Measurements from ENCODE around the gene ZNF70.

ZNF70 gene

DNA sequence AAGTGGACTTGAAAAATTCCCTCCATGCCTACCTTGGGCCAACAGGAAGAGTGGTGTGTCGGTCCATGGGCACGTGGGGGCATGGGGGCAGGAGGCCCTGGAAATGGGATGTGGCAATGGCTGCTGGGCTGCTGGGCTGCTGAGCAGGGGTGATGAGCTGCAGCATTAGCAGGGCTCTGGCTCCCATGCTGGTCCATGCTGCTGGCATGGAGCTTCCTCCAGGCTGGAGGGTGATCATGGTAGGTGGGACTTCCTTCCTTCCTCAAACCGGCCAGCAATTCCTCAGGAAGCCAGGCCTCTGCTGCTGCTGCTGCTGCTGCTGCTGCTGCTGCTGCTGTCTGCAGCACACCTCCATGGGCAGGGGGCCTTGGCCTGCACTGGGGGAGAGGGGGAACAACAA, 55.8 kb downstream of the ZNF70 start:
- Histone ChIP-seq H3K4me1 (ENCODE audit: control insufficient read depth, insufficient read depth, low read depth, low read length) (peaks cover 3% of the 10 kb centered on the region), H3K36me3 (ENCODE audit: control insufficient read depth in 1 of 2, insufficient read depth in 2 of 2, low read depth in 1 of 2, low read length in 2 of 2) (peaks cover 52 to 59% of the 10 kb centered on the region in 2 experiments), H2AK5ac (ENCODE audit: low read length, severe bottlenecking) (no peak overlapping the region), H3K4ac (ENCODE audit: low read depth in 1 of 2, low read length in 2 of 2) (no peak overlapping the region), H4K91ac (ENCODE audit: low read length) (no peak overlapping the region), H2AFZ (ENCODE audit: low read depth, low read length) (no peak overlapping the region), H2BK5ac (ENCODE audit: low read depth, low read length, poor library complexity, severe bottlenecking) (no peak overlapping the region), H2BK12ac (ENCODE audit: low read length in 2 of 2) (no peak overlapping the region), H3K4me2 (ENCODE audit: low read length, poor library complexity, severe bottlenecking) (no peak overlapping the region), H2BK120ac (ENCODE audit: low read depth, low read length) (no peak overlapping the region), H3K23ac (ENCODE audit: low read length in 2 of 2) (no peak overlapping the region), H3K27ac (ENCODE audit: low read length, poor library complexity, severe bottlenecking) (no peak overlapping the region), H3K9me3 (ENCODE audit: control insufficient read depth, low read length) (no peaks in the 10 kb centered on the region), H3K18ac (ENCODE audit: low read depth in 1 of 2, low read length in 2 of 2) (no peak overlapping the region), H4K8ac (ENCODE audit: low read length) (no peak overlapping the region), H3K14ac (ENCODE audit: low read length in 2 of 2) (peak overlapping the region in 1 of 2 experiments; percentile 4), H3K9ac (ENCODE audit: low read length) (no peak overlapping the region), H3K27me3 (ENCODE audit: control insufficient read depth in 1 of 2, insufficient read depth in 1 of 2, low read length in 2 of 2) (no peaks in the 10 kb centered on the region), H3K4me3 (ENCODE audit: insufficient read depth in 1 of 2, low read depth in 1 of 2, low read length in 2 of 2) (no peak overlapping the region), H3K79me1 (replicated peaks; ENCODE audit: low read length, poor library complexity, severe bottlenecking) (peaks cover 5% of the 10 kb centered on the region), H2BK15ac (ENCODE audit: low read depth, poor library complexity, severe bottlenecking) (no peak overlapping the region)
- DNase-seq = no peak
- WGBS = 100% methylated on average over 3 of the region's 3 CpGs

DNA sequence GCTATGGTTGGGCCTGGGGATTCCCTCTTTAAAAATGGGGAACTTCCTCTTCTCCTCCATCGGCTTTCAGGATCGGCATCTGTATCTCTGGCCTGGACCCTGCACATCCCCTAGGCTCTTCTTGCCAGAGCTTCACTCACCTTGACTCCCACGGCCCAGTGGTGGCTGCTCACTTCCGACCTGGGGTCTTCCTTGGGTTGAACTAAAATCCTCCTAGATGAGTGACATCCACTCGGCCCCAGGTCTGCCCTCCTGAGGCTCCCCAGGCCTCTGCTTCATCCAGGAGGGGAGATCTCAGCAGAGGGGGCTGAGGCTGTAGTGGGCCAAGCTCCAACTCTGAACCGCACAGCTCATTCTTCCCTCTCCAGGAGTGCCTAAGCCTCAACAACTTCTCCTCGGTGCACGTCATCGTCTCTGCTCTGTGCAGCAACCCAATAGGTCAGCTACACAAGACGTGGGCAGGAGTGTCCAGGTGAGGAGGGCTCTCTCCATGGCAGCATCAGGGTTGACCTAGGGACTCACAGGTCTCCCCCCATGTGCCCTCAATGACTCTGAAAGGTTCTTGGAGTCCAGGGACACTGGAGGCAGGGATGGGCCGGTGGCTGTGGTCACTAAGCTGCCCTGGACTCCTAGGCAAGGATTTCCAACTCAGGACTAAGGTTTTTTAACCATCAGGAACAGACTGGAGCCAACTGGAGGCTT, 56.8 kb downstream of the ZNF70 start:
- no peak overlapping the region for H2BK12ac ChIP-seq (ENCODE audit: low read length in 2 of 2)
- H3K18ac ChIP-seq (ENCODE audit: low read depth in 1 of 2, low read length in 2 of 2) = no peak overlapping the region
- no peak overlapping the region for H3K4me2 ChIP-seq (ENCODE audit: low read length, poor library complexity, severe bottlenecking)
- H2BK5ac ChIP-seq (ENCODE audit: low read depth, low read length, poor library complexity, severe bottlenecking) = no peak overlapping the region
- no peak overlapping the region for H4K8ac ChIP-seq (ENCODE audit: low read length)
- DNase-seq = no peak
- WGBS = 92% methylated on average over 11 of the region's 11 CpGs
- no peak overlapping the region for H2BK15ac ChIP-seq (ENCODE audit: low read depth, poor library complexity, severe bottlenecking)
- H3K4ac ChIP-seq (ENCODE audit: low read depth in 1 of 2, low read length in 2 of 2) = no peak overlapping the region
- no peak overlapping the region for H3K27ac ChIP-seq (ENCODE audit: low read length, poor library complexity, severe bottlenecking)
- H2AFZ ChIP-seq (ENCODE audit: low read depth, low read length) = no peak overlapping the region
- H3K27me3 ChIP-seq (ENCODE audit: control insufficient read depth in 1 of 2, insufficient read depth in 1 of 2, low read length in 2 of 2) = no peaks in the 10 kb centered on the region
- H3K4me1 ChIP-seq (ENCODE audit: control insufficient read depth, insufficient read depth, low read depth, low read length) = peaks cover 3% of the 10 kb centered on the region
- no peak overlapping the region for H2AK5ac ChIP-seq (ENCODE audit: low read length, severe bottlenecking)
- no peak overlapping the region for H3K14ac ChIP-seq (ENCODE audit: low read length in 2 of 2)
- no peak overlapping the region for H3K9ac ChIP-seq (ENCODE audit: low read length)
- H3K36me3 ChIP-seq (ENCODE audit: control insufficient read depth in 1 of 2, insufficient read depth in 2 of 2, low read depth in 1 of 2, low read length in 2 of 2) = peaks cover 52 to 62% of the 10 kb centered on the region in 2 experiments
- no peak overlapping the region for H3K4me3 ChIP-seq (ENCODE audit: insufficient read depth in 1 of 2, low read depth in 1 of 2, low read length in 2 of 2)
- H3K79me1 ChIP-seq (replicated peaks; ENCODE audit: low read length, poor library complexity, severe bottlenecking) = peaks cover 5% of the 10 kb centered on the region
- H3K9me3 ChIP-seq (ENCODE audit: control insufficient read depth, low read length) = no peaks in the 10 kb centered on the region
- no peak overlapping the region for H2BK120ac ChIP-seq (ENCODE audit: low read depth, low read length)
- no peak overlapping the region for H4K91ac ChIP-seq (ENCODE audit: low read length)
- H3K23ac ChIP-seq (ENCODE audit: low read length in 2 of 2) = no peak overlapping the region

DNA sequence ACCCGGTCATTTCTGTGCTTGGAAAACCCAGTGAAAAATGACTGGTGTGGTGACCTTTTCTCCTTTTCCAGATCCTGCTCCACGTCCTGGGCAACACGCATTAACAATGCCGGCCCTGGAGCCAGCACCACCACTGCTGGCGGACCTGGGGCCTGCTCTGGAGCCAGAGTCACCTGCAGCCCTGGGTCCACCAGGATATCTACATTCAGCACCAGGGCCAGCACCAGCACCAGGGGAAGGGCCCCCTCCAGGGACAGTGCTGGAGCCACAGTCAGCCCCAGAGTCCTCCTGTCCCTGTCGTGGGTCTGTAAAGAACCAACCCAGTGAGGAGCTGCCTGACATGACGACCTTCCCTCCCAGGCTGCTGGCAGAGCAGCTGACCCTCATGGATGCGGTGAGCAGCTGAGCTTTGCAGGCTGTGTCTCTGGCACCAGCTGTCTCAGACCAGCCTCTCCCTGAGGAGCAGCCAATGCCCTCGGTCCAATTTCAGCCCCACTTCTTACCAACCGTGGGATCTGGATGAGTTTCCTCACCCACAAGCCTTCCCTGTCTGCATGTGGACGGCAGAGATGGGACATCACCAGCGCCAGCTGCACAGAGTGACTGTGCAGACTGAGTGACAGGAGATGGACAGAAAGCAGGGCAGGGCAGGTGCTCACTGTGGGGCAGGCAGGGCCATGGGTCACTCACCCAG, 58.2 kb downstream of the ZNF70 start:
- no peak overlapping the region for H3K4me2 ChIP-seq (ENCODE audit: low read length, poor library complexity, severe bottlenecking)
- H4K8ac ChIP-seq (ENCODE audit: low read length) = no peak overlapping the region
- peaks cover 53 to 55% of the 10 kb centered on the region in 2 experiments for H3K36me3 ChIP-seq (ENCODE audit: control insufficient read depth in 1 of 2, insufficient read depth in 2 of 2, low read depth in 1 of 2, low read length in 2 of 2)
- no peak overlapping the region for H2BK12ac ChIP-seq (ENCODE audit: low read length in 2 of 2)
- H4K91ac ChIP-seq (ENCODE audit: low read length) = no peak overlapping the region
- no peak for DNase-seq
- no peak overlapping the region for H2AK5ac ChIP-seq (ENCODE audit: low read length, severe bottlenecking)
- no peak overlapping the region for H3K14ac ChIP-seq (ENCODE audit: low read length in 2 of 2)
- no peak overlapping the region for H3K4ac ChIP-seq (ENCODE audit: low read depth in 1 of 2, low read length in 2 of 2)
- WGBS = 95% methylated on average over 12 of the region's 12 CpGs
- no peak overlapping the region for H3K23ac ChIP-seq (ENCODE audit: low read length in 2 of 2)
- no peak overlapping the region for H2BK5ac ChIP-seq (ENCODE audit: low read depth, low read length, poor library complexity, severe bottlenecking)
- no peak overlapping the region for H2AFZ ChIP-seq (ENCODE audit: low read depth, low read length)
- H3K4me1 ChIP-seq (ENCODE audit: control insufficient read depth, insufficient read depth, low read depth, low read length) = no peaks in the 10 kb centered on the region
- H3K18ac ChIP-seq (ENCODE audit: low read depth in 1 of 2, low read length in 2 of 2) = no peak overlapping the region
- H3K79me1 ChIP-seq (replicated peaks; ENCODE audit: low read length, poor library complexity, severe bottlenecking) = peaks cover 4% of the 10 kb centered on the region
- no peaks in the 10 kb centered on the region for H3K9me3 ChIP-seq (ENCODE audit: control insufficient read depth, low read length)
- no peak overlapping the region for H2BK15ac ChIP-seq (ENCODE audit: low read depth, poor library complexity, severe bottlenecking)
- H2BK120ac ChIP-seq (ENCODE audit: low read depth, low read length) = no peak overlapping the region
- peak overlapping the region in 1 of 2 experiments; percentile 18 for H3K4me3 ChIP-seq (ENCODE audit: insufficient read depth in 1 of 2, low read depth in 1 of 2, low read length in 2 of 2)
- no peak overlapping the region for H3K27ac ChIP-seq (ENCODE audit: low read length, poor library complexity, severe bottlenecking)
- H3K27me3 ChIP-seq (ENCODE audit: control insufficient read depth in 1 of 2, insufficient read depth in 1 of 2, low read length in 2 of 2) = no peaks in the 10 kb centered on the region
- H3K9ac ChIP-seq (ENCODE audit: low read length) = no peak overlapping the region

DNA sequence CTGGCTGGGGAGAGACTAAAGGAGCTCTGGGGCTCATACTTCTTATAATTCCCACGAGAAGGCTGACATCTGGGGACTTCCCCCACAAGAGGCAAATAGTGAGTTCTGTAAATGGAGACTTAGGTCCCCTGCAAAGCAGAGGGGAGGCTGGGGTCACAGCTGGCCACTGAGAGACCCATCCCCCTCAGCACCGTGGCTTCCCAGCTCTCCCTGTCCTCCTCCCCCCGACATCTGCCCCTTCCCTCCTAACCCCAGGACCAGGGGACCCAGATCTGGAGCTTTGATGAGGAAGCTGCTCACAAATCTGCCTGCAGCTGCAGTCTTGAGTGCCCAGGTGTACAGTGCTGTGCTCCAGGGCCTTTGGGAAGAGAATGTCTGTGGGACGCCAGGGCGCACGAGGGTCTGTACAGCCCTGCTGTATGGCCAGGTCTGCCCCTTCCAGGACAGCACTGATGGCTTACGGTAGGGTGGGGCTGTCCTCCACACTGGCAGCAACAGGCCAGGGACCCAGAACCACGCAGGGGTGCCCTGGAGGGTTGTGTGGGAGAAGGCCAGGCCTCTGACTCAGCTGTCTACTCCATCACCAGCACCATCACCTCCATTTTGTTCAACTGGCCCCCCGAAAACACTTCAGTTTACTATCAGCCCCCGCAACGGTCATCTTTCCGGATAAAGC, 59.0 kb downstream of the ZNF70 start:
- no peak overlapping the region for H3K4me2 ChIP-seq (ENCODE audit: low read length, poor library complexity, severe bottlenecking)
- no peaks in the 10 kb centered on the region for H3K9me3 ChIP-seq (ENCODE audit: control insufficient read depth, low read length)
- H4K8ac ChIP-seq (ENCODE audit: low read length) = no peak overlapping the region
- H3K23ac ChIP-seq (ENCODE audit: low read length in 2 of 2) = no peak overlapping the region
- no peak overlapping the region for H2AK5ac ChIP-seq (ENCODE audit: low read length, severe bottlenecking)
- no peak overlapping the region for H3K9ac ChIP-seq (ENCODE audit: low read length)
- H4K91ac ChIP-seq (ENCODE audit: low read length) = no peak overlapping the region
- DNase-seq = no peak
- 91% methylated on average over 11 of the region's 12 CpGs for WGBS
- H2BK15ac ChIP-seq (ENCODE audit: low read depth, poor library complexity, severe bottlenecking) = no peak overlapping the region
- H3K4me1 ChIP-seq (ENCODE audit: control insufficient read depth, insufficient read depth, low read depth, low read length) = no peaks in the 10 kb centered on the region
- no peak overlapping the region for H2BK120ac ChIP-seq (ENCODE audit: low read depth, low read length)
- no peak overlapping the region for H3K14ac ChIP-seq (ENCODE audit: low read length in 2 of 2)
- H3K4ac ChIP-seq (ENCODE audit: low read depth in 1 of 2, low read length in 2 of 2) = no peak overlapping the region
- H3K27ac ChIP-seq (ENCODE audit: low read length, poor library complexity, severe bottlenecking) = no peak overlapping the region
- no peak overlapping the region for H2BK12ac ChIP-seq (ENCODE audit: low read length in 2 of 2)
- H3K27me3 ChIP-seq (ENCODE audit: control insufficient read depth in 1 of 2, insufficient read depth in 1 of 2, low read length in 2 of 2) = no peaks in the 10 kb centered on the region
- no peak overlapping the region for H2BK5ac ChIP-seq (ENCODE audit: low read depth, low read length, poor library complexity, severe bottlenecking)
- no peak overlapping the region for H3K4me3 ChIP-seq (ENCODE audit: insufficient read depth in 1 of 2, low read depth in 1 of 2, low read length in 2 of 2)
- H3K36me3 ChIP-seq (ENCODE audit: control insufficient read depth in 1 of 2, insufficient read depth in 2 of 2, low read depth in 1 of 2, low read length in 2 of 2) = peaks cover 50 to 53% of the 10 kb centered on the region in 2 experiments
- peaks cover 1% of the 10 kb centered on the region for H3K79me1 ChIP-seq (replicated peaks; ENCODE audit: low read length, poor library complexity, severe bottlenecking)
- H2AFZ ChIP-seq (ENCODE audit: low read depth, low read length) = no peak overlapping the region
- H3K18ac ChIP-seq (ENCODE audit: low read depth in 1 of 2, low read length in 2 of 2) = no peak overlapping the region

All from mesenchymal stem cell (in vitro differentiated cells and primary cell).